IMR-90 (cell line): ENCODE results near the gene PPM1M.

Experiments used
- SMC3 ChIP-seq: fragments of 150-350 bp; IDR thresholded peaks from 2 replicates; pipeline ENCODE4 v1.6.1; 2016; ENCODE audit warnings: low read depth, mild to moderate bottlenecking, antibody characterized with exemption, low read length, moderate library complexity
- TF ChIP-seq, protein P1 (sequence below): conservative IDR thresholded peaks from 2 replicates; pipeline ENCODE4 v1.5.1; 2012; ENCODE audit warnings: mild to moderate bottlenecking, low read depth, low read length, improper control_type of control experiment

DNA sequence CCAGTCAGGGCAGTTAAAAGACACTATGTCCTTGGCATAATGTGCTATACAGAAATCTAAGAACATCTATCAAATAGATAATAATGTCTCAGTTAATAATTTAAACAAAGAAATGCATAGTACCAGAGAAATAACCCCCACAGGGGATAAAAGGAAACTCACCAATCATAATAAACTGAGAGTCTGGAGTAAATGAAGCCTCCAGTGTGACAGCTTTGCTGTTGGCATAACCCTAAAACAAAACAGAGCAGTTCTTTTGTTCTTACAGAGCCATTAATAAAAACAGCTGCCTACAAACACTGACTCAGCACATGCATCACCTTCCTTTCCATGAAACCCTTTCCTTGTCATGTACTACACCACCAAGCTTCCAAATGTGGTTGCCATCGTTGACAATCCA, 13.5 kb downstream of the PPM1M start:
- TF ChIP-seq, protein P1, sequence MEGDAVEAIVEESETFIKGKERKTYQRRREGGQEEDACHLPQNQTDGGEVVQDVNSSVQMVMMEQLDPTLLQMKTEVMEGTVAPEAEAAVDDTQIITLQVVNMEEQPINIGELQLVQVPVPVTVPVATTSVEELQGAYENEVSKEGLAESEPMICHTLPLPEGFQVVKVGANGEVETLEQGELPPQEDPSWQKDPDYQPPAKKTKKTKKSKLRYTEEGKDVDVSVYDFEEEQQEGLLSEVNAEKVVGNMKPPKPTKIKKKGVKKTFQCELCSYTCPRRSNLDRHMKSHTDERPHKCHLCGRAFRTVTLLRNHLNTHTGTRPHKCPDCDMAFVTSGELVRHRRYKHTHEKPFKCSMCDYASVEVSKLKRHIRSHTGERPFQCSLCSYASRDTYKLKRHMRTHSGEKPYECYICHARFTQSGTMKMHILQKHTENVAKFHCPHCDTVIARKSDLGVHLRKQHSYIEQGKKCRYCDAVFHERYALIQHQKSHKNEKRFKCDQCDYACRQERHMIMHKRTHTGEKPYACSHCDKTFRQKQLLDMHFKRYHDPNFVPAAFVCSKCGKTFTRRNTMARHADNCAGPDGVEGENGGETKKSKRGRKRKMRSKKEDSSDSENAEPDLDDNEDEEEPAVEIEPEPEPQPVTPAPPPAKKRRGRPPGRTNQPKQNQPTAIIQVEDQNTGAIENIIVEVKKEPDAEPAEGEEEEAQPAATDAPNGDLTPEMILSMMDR = no peak
- no peak for TF ChIP-seq SMC3
